Activated CD8-positive, alpha-beta memory T cell treated with anti-CD3 and anti-CD28 coated beads for 48 hours (primary cell): ENCODE measurements around the gene OR13D1.
"Not testable (repeated sequence)": the region's sequence is repeated elsewhere in the genome, so short reads cannot be mapped to it uniquely, and the experiment has no call there.

Experiments
- DNase-seq, 3 experiments: peaks; one replicate each; pipeline ENCODE4 v3.0.0-alpha.2; 2020; ENCODE audit warnings: low read depth in 2 of 3, low spot score in 2 of 3

Gene OR13D1, protein sequence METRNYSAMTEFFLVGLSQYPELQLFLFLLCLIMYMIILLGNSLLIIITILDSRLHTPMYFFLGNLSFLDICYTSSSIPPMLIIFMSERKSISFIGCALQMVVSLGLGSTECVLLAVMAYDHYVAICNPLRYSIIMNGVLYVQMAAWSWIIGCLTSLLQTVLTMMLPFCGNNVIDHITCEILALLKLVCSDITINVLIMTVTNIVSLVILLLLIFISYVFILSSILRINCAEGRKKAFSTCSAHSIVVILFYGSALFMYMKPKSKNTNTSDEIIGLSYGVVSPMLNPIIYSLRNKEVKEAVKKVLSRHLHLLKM

DNA sequence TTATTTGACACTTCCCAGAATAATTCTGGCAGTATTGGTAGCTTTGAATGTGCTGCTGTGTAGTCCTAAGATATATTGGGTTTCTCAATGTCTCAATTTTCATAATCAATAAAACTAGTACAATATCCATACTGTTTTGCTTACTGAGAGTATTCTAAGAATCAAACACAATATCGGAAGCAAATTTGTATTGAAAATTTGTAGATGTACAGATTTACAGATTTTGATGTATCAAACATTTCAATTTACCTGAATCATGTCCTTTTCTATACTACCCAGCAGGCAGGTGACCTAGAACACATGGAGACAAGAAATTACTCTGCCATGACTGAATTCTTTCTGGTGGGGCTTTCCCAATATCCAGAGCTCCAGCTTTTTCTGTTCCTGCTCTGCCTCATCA, at the start of gene OR13D1:
Gene OR13D1 (plus strand): TSS at position 301 of the 400 bp plus-strand sequence. CDS start 0 bp downstream, at position 301.
- DNase-seq = no peak

GRCh38 chr9:104658496-104659195, 35.7 kb upstream of the OR13D1 start:
- no peak for DNase-seq

GRCh38 chr9:104675611-104676010, 18.7 kb upstream of the OR13D1 start:
- DNase-seq = no peak

- DNase-seq = no peak
These were observed 11.7 kb upstream of the OR13D1 start for GRCh38 chr9:104682642-104683041.

DNA sequence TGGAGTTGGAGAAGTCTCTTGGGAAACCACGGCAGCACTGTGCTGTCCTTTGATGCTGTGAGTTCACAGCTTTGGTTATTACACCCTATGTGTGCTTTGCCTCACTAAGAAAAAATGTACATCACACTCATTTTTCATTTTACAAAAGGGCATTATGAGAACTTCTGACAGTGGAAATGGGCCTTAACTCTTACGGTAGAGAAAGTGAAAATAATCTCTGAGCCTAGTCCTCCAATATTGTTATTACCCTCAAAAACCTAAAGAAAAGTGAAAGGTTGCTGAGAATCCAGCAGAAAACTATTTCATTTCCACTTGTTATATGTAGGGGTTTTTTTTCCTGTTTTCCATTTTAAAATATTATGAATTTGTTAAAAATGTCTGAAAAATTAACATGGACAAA, 8.2 kb upstream of the OR13D1 start:
- no peak for DNase-seq

GRCh38 chr9:104700306-104700705, 6.0 kb downstream of the OR13D1 start:
- no peak for DNase-seq

- DNase-seq = not testable (repeated sequence)
These were observed 14.4 kb downstream of the OR13D1 start for GRCh38 chr9:104708737-104709136.

GRCh38 chr9:104711604-104712003, 17.3 kb downstream of the OR13D1 start:
- DNase-seq = no peak

- no peak for DNase-seq
These were observed 30.7 kb downstream of the OR13D1 start for GRCh38 chr9:104725014-104725413.

DNA sequence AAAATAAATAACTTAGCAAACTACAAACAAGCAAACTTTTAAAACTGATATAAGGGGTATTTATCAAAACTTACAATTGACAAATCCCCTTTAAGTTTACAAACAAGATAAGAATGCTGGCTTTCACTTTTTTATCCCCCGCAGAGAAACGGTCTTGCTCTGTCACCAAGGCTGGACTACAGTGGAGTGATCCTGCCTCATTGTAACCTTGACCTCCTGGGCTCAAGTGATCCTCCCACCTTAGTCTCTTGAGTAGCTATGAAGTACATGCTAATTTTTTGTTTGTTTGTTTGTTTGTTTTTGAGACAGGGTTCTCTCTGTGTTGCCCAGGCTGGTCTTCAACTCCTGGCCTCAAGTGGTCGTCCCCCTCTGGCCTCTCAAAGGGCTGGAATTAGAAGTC, 44.1 kb downstream of the OR13D1 start:
- DNase-seq = no peak

- no peak for DNase-seq
These were observed 46.3 kb downstream of the OR13D1 start for GRCh38 chr9:104740621-104741020.

GRCh38 chr9:104743376-104743985, 49.2 kb downstream of the OR13D1 start:
- no peak for DNase-seq
